ENCODE data around the gene REM1.

REM1 gene

DNA sequence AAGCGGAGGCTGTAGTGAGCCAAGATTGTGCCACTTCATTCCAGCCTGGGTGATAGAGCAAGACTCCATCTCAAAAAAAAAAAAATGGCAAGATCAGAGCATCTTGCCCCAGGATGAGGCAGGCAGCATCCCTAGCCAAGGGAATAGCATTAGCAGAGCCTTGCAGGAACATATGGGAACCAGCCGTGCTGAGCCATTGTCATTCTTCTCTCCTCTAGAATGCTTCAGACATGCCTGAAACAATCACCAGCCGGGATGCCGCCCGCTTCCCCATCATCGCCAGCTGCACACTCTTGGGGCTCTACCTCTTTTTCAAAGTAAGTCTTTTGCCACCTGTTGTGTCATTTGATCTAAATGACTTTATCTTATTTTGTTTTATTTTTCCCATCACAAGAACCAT is 52.2 kb downstream of the REM1 start:
- no peak for DNase-seq

Data from DMS79 treated with DMSO at 0.1 percent for 48 hours (cell line).